HG03103 (cell line): ENCODE data around the gene TBC1D14.
"Not testable (repeated sequence)": the region's sequence is repeated elsewhere in the genome, so short reads cannot be mapped to it uniquely, and the experiment has no call there.

Experiments used
- ATAC-seq: cut with Tn5 transposase; IDR thresholded peaks from one replicate; pipeline ENCODE4 v1.9.1; 2021; ENCODE audit warnings: low read depth; ENCODE audit not compliant: unreplicated experiment

Gene TBC1D14

GRCh38 chr4:6908432-6909112 is 1.1 kb upstream of the TBC1D14 start:
- ATAC-seq, result no peak

- peak; percentile 24 for ATAC-seq
Measured at GRCh38 chr4:6909970-6910339, 329 bp downstream of the TBC1D14 start.

- no peak for ATAC-seq
Measured at GRCh38 chr4:6910340-6910959, 824 bp downstream of the TBC1D14 start.

GRCh38 chr4:6910960-6911874 is 1.6 kb downstream of the TBC1D14 start:
- ATAC-seq, result no peak

- ATAC-seq, result not testable (repeated sequence)
Measured at GRCh38 chr4:6911917-6912316, 2.3 kb downstream of the TBC1D14 start.

- no peak for ATAC-seq
Measured at GRCh38 chr4:6912441-6912840, 2.8 kb downstream of the TBC1D14 start.

GRCh38 chr4:6913350-6913905 is 3.8 kb downstream of the TBC1D14 start:
- ATAC-seq, result no peak

GRCh38 chr4:6914448-6914847 is 4.8 kb downstream of the TBC1D14 start:
- ATAC-seq, result no peak

- no peak for ATAC-seq
Measured at GRCh38 chr4:6915041-6916005, 5.7 kb downstream of the TBC1D14 start.

GRCh38 chr4:6916069-6916586 is 6.5 kb downstream of the TBC1D14 start:
- no peak for ATAC-seq

GRCh38 chr4:6916587-6917460 is 7.2 kb downstream of the TBC1D14 start:
- ATAC-seq, result no peak

- no peak for ATAC-seq
Measured at GRCh38 chr4:6917461-6918271, 8.0 kb downstream of the TBC1D14 start.

- ATAC-seq, result no peak
Measured at GRCh38 chr4:6918338-6918737, 8.7 kb downstream of the TBC1D14 start.

GRCh38 chr4:6920171-6920570 is 10.5 kb downstream of the TBC1D14 start:
- no peak for ATAC-seq

- ATAC-seq, result no peak
Measured at GRCh38 chr4:6923507-6923906, 13.9 kb downstream of the TBC1D14 start.

- no peak for ATAC-seq
Measured at GRCh38 chr4:6924361-6924779, 14.7 kb downstream of the TBC1D14 start.

GRCh38 chr4:6925357-6925836 is 15.8 kb downstream of the TBC1D14 start:
- ATAC-seq, result no peak

GRCh38 chr4:6926081-6926480 is 16.5 kb downstream of the TBC1D14 start:
- no peak for ATAC-seq
